ENCODE data around the gene RGMB.

DNA sequence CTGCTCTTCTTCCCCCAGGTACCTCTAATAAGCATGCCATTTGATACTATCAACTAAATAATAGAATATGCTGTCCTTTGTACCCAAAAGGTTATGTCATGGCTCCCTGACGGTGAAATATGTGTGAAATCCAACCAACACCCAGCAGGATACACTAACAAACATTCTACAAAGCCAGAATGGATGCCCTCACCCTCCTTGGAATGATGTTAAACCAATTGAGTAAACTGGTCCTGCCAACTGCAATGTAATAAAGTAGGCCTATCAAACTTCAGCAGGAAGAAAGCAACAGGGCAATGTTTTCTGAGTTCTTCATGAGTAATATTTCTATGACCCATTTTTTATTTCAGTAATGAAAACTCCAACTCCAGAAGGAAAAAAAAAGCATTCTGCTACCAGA lies 24.9 kb downstream of the RGMB start:
- TF ChIP-seq YY1 (IDR thresholded peaks at IDR 0.05; ENCODE audit: insufficient read depth, insufficient read length) (no peak), SUZ12 (IDR thresholded peaks at IDR 0.05; ENCODE audit: extremely low read depth, insufficient read depth, insufficient read length) (no peak), ZNF274 (IDR thresholded peaks at IDR 0.05; ENCODE audit: low read depth, low read length) (no peak)
